H9 (cell line): ENCODE measurements around the gene UFC1. TPM values are rescaled to one million over a fixed set of nuclear protein-coding genes. Genes with fewer than 3 reads are reported as not detected.

Experiments used
- DNase-seq: peaks from one replicate; pipeline ENCODE4 v3.0.0-alpha.2; 2017
- H2AFZ ChIP-seq: one replicate; pipeline ENCODE4 v1.6.1; 2013; ENCODE audit warnings: mild to moderate bottlenecking, low read length, control low read depth, moderate library complexity
- H2AK5ac ChIP-seq: 2 replicates; pipeline ENCODE4 v1.6.1; 2013; ENCODE audit warnings: low read length, control low read depth, mixed read lengths; ENCODE audit not compliant: insufficient read length
- H2BK120ac ChIP-seq: one replicate; pipeline ENCODE4 v1.6.1; 2013; ENCODE audit warnings: low read depth, mild to moderate bottlenecking, low read length, control low read depth, inconsistent platforms; ENCODE audit not compliant: poor library complexity, severe bottlenecking
- H2BK12ac ChIP-seq: 2 replicates; pipeline ENCODE4 v1.6.1; 2013; ENCODE audit warnings: low read length, control low read depth, mixed read lengths, low read depth; ENCODE audit not compliant: insufficient read length
- H2BK15ac ChIP-seq: 2 replicates; pipeline ENCODE4 v1.6.1; 2013; ENCODE audit warnings: low read depth, low read length, control low read depth
- H2BK20ac ChIP-seq: one replicate; pipeline ENCODE4 v1.6.1; 2013; ENCODE audit warnings: low read depth, mild to moderate bottlenecking, low read length, control low read depth, inconsistent platforms; ENCODE audit not compliant: poor library complexity, severe bottlenecking
- H2BK5ac ChIP-seq: 2 replicates; pipeline ENCODE4 v1.6.1; 2013; ENCODE audit warnings: low read length, control low read depth, mixed read lengths; ENCODE audit not compliant: insufficient read length
- H3K14ac ChIP-seq: 2 replicates; pipeline ENCODE4 v1.6.1; 2013; ENCODE audit warnings: low read length, control low read depth; ENCODE audit not compliant: insufficient read depth
- H3K18ac ChIP-seq: 2 replicates; pipeline ENCODE4 v1.6.1; 2013; ENCODE audit warnings: low read depth, mild to moderate bottlenecking, mixed read lengths, low read length, control low read depth; ENCODE audit not compliant: insufficient read length
- H3K23ac ChIP-seq: 2 replicates; pipeline ENCODE4 v1.6.1; 2013; ENCODE audit warnings: low read length, control low read depth, mixed read lengths, low read depth; ENCODE audit not compliant: insufficient read length
- H3K23me2 ChIP-seq: 2 replicates; pipeline ENCODE4 v1.6.1; 2013; ENCODE audit warnings: low read depth, mild to moderate bottlenecking, mixed read lengths, low read length, control low read depth; ENCODE audit not compliant: insufficient read length, poor library complexity, severe bottlenecking
- H3K27ac ChIP-seq: 2 replicates; pipeline ENCODE4 v1.5.1; 2013; ENCODE audit warnings: low read length, control low read depth, mixed read lengths, low read depth; ENCODE audit not compliant: insufficient read length
- H3K27me3 ChIP-seq: 2 replicates; pipeline ENCODE4 v1.6.1; 2013; ENCODE audit warnings: low read length, control low read depth, inconsistent platforms; ENCODE audit not compliant: insufficient read depth
- H3K4ac ChIP-seq: 2 replicates; pipeline ENCODE4 v1.6.1; 2013; ENCODE audit warnings: low read depth, mild to moderate bottlenecking, control low read depth, inconsistent platforms, low read length, moderate library complexity
- H3K4me1 ChIP-seq: 2 replicates; pipeline ENCODE4 v1.6.1; 2013; ENCODE audit warnings: low read length, control low read depth, inconsistent platforms; ENCODE audit not compliant: insufficient read depth
- H3K4me2 ChIP-seq: 2 replicates; pipeline ENCODE4 v1.6.1; 2013; ENCODE audit warnings: low read length, control low read depth, mixed read lengths; ENCODE audit not compliant: insufficient read length, insufficient read depth
- H3K56ac ChIP-seq: 2 replicates; pipeline ENCODE4 v1.6.1; 2013; ENCODE audit warnings: low read depth, mild to moderate bottlenecking, mixed read lengths, low read length, control low read depth; ENCODE audit not compliant: insufficient read length
- H3K79me1 ChIP-seq: 2 replicates; pipeline ENCODE4 v1.6.1; 2013; ENCODE audit warnings: low read depth, mild to moderate bottlenecking, moderate library complexity, low read length, control low read depth, inconsistent platforms; ENCODE audit not compliant: insufficient read depth, poor library complexity, severe bottlenecking
- H3K79me2 ChIP-seq: 2 replicates; pipeline ENCODE4 v1.6.1; 2013; ENCODE audit warnings: low read length, control low read depth, inconsistent platforms; ENCODE audit not compliant: insufficient read depth
- H3K9ac ChIP-seq: 2 replicates; pipeline ENCODE4 v1.6.1; 2013; ENCODE audit warnings: low read length, control low read depth, mixed read lengths; ENCODE audit not compliant: insufficient read length; ENCODE audit errors: extremely low read depth
- H3K9me3 ChIP-seq: one replicate; pipeline ENCODE4 v1.6.1; 2013; ENCODE audit warnings: low read depth, low read length, inconsistent platforms; ENCODE audit not compliant: control insufficient read depth
- H3T11ph ChIP-seq: one replicate; pipeline ENCODE4 v1.6.1; 2013; ENCODE audit warnings: mild to moderate bottlenecking, low read length, control low read depth, inconsistent platforms
- H4K20me1 ChIP-seq: one replicate; pipeline ENCODE4 v1.6.1; 2013; ENCODE audit not compliant: control insufficient read depth, insufficient read length, insufficient read depth
- H4K5ac ChIP-seq: 2 replicates; pipeline ENCODE4 v1.6.1; 2013; ENCODE audit warnings: low read depth, mild to moderate bottlenecking, mixed read lengths, low read length, control low read depth; ENCODE audit not compliant: insufficient read length
- H4K8ac ChIP-seq: replicated peaks from 2 replicates; pipeline ENCODE4 v1.6.1; 2013; ENCODE audit warnings: low read length, control low read depth, mixed read lengths, low read depth; ENCODE audit not compliant: insufficient read length
- H4K91ac ChIP-seq: 2 replicates; pipeline ENCODE4 v1.6.1; 2013; ENCODE audit warnings: low read depth, mild to moderate bottlenecking, moderate library complexity, mixed read lengths, low read length, control low read depth; ENCODE audit not compliant: insufficient read length
- H3K27ac Mint-ChIP-seq, 3 experiments: 2 replicates in 2 of 3; 3 replicates in 1 of 3; pipeline ENCODE4 v1.8.0; 2020 to 2021; ENCODE audit warnings: mixed read lengths in 3 of 3, mild to moderate bottlenecking in 1 of 3, moderate library complexity in 1 of 3
- H3K27me3 Mint-ChIP-seq: 2 replicates; pipeline ENCODE4 v1.8.0; 2021; ENCODE audit warnings: low read depth, mild to moderate bottlenecking, moderate library complexity, mixed read lengths
- H3K36me3 Mint-ChIP-seq, 3 experiments: 2 replicates in 2 of 3; 3 replicates in 1 of 3; pipeline ENCODE4 v1.8.0; 2020 to 2021; ENCODE audit warnings: low read depth in 3 of 3, mixed read lengths in 3 of 3; ENCODE audit not compliant: insufficient read depth in 1 of 3
- H3K4me1 Mint-ChIP-seq, 2 experiments: 2 replicates each; pipeline ENCODE4 v1.8.0; 2020; ENCODE audit warnings: mixed read lengths in 2 of 2
- H3K4me3 Mint-ChIP-seq, 2 experiments: 2 replicates in 1 of 2; 3 replicates in 1 of 2; pipeline ENCODE4 v1.8.0; 2020 to 2021; ENCODE audit warnings: mild to moderate bottlenecking in 2 of 2, mixed read lengths in 2 of 2, moderate library complexity in 1 of 2
- H3K9me3 Mint-ChIP-seq, 2 experiments: 2 replicates in 1 of 2; 3 replicates in 1 of 2; pipeline ENCODE4 v1.8.0; 2020; ENCODE audit warnings: mild to moderate bottlenecking in 2 of 2, mixed read lengths in 2 of 2, moderate library complexity in 1 of 2
- CTCF ChIP-seq: fragments of 200-600 bp; sonication (generic); conservative IDR thresholded peaks from 3 replicates; pipeline ENCODE4 v1.8.0; 2021; ENCODE audit warnings: antibody characterized with exemption, mild to moderate bottlenecking
- WGBS: extraction: QIAGEN DNeasy Blood & Tissue Kit; methylation state at CpG from one replicate; pipeline ENCODE4 v1.1.7; 2013; ENCODE audit warnings: missing lambda C conversion rate, low lambda C conversion rate, mixed read lengths; ENCODE audit not compliant: insufficient read length; ENCODE audit errors: extremely low coverage; 5-methylcytosine and 5-hydroxymethylcytosine counted together
- total RNA-seq: library from RNA; stranded (reverse); gene quantifications from 2 replicates; pipeline ENCODE4 v1.2.1, GENCODE V29; 2021

The UFC1 gene
- total RNA-seq, 1 experiment from 2014 or later, result 93.4 TPM

GRCh38 chr1:161175771-161176453 is 22.1 kb downstream of the UFC1 start:
- no peak overlapping the region for H3K4ac ChIP-seq
- Mint-ChIP-seq H3K4me3 (peak overlapping the region; percentile 93 to 100), H3K27me3 (peaks cover 3% of the 10 kb centered on the region), H3K27ac (no peak overlapping the region; a peak in 2 of 7 replicates), H3K36me3 (peaks cover 20 to 51% (median 49%) of the 10 kb centered on the region in 3 experiments; a peak in 6 of 7 replicates), H3K4me1 (peaks cover 19 to 21% of the 10 kb centered on the region in 2 experiments), H3K9me3 (no peaks in the 10 kb centered on the region)
- no peak overlapping the region for H3K18ac ChIP-seq
- DNase-seq, result no peak
- no peak overlapping the region for H2BK120ac ChIP-seq
- H3K79me1 ChIP-seq, result no peaks in the 10 kb centered on the region
- no peak overlapping the region for H2BK12ac ChIP-seq
- no peak overlapping the region for H2AK5ac ChIP-seq
- peaks cover 6% of the 10 kb centered on the region for H3K23me2 ChIP-seq
- H4K91ac ChIP-seq, result no peak overlapping the region
- H3K9me3 ChIP-seq, result no peaks in the 10 kb centered on the region
- no peak for TF ChIP-seq CTCF
- peak overlapping the region; percentile 76 for H3K4me2 ChIP-seq
- H4K5ac ChIP-seq, result no peak overlapping the region
- H3K23ac ChIP-seq, result no peak overlapping the region
- no peaks in the 10 kb centered on the region for H3K27me3 ChIP-seq
- H2AFZ ChIP-seq, result no peak overlapping the region
- no peak overlapping the region for H2BK5ac ChIP-seq
- H2BK15ac ChIP-seq, result no peak overlapping the region
- H3K56ac ChIP-seq, result no peak overlapping the region
- no peak overlapping the region for H3T11ph ChIP-seq
- no CpG with 5 or more reads among the region's 10 CpGs for WGBS
- H4K20me1 ChIP-seq, result no peaks in the 10 kb centered on the region
- no peaks in the 10 kb centered on the region; the same call in 1 of the 2 replicates for H3K4me1 ChIP-seq
- H3K27ac ChIP-seq, result no peak overlapping the region
- no peak overlapping the region for H3K14ac ChIP-seq
- H4K8ac ChIP-seq, result no peak overlapping the region
- H3K9ac ChIP-seq, result no peak overlapping the region
- no peak overlapping the region for H2BK20ac ChIP-seq
- H3K79me2 ChIP-seq, result no peaks in the 10 kb centered on the region
